Tibial nerve (tissue), 4 donors: ENCODE measurements around the gene HHEX. TPM values are rescaled to one million over a fixed set of nuclear protein-coding genes. Genes with fewer than 3 reads are reported as not detected.

Source experiments
- DNase-seq, 2 donors: peaks; one replicate each; pipeline ENCODE4 v3.0.0-alpha.2; 2019; ENCODE audit warnings: low spot score in 2 of 2
- H3K27ac ChIP-seq, 4 donors: fragments of 200-600 bp; sonication (generic) in 3 of 4; one replicate each; pipeline ENCODE4 v1.5.1; 2017 to 2019; ENCODE audit warnings: mild to moderate bottlenecking in 1 of 4
- H3K27me3 ChIP-seq, 2 donors: fragments of 200-600 bp; sonication (generic) in 1 of 2; one replicate each; pipeline versions ENCODE4 v1.5.1 to v1.6.0; 2017 to 2019
- H3K36me3 ChIP-seq, 3 donors: fragments of 200-600 bp; sonication (generic); one replicate each; pipeline ENCODE4 v1.5.1; 2018 to 2019
- H3K4me1 ChIP-seq, 4 donors: fragments of 200-600 bp; sonication (generic) in 3 of 4; one replicate each; pipeline ENCODE4 v1.5.1; 2017 to 2019
- H3K4me3 ChIP-seq, 4 donors: fragments of 200-600 bp; sonication (generic) in 3 of 4; one replicate each; pipeline ENCODE4 v1.5.1; 2017 to 2019; ENCODE audit warnings: mild to moderate bottlenecking in 1 of 4, moderate library complexity in 1 of 4
- H3K9me3 ChIP-seq, 4 donors: fragments of 200-600 bp; sonication (generic) in 3 of 4; one replicate each; pipeline ENCODE4 v1.5.1; 2017 to 2019
- CTCF ChIP-seq, 5 experiments: fragments of 200-600 bp in 3 of 5; fragments of 450-650 bp in 2 of 5; sonication (generic) in 3 of 5; IDR thresholded peaks; one replicate each; pipeline ENCODE4 v1.5.1; 2016 to 2019; ENCODE audit warnings: antibody characterized with exemption in 5 of 5, mild to moderate bottlenecking in 3 of 5, moderate library complexity in 2 of 5
- EP300 ChIP-seq, 2 donors: sonication (generic); formaldehyde crosslinking; IDR thresholded peaks; one replicate each; pipeline ENCODE4 v1.6.1; 2017; ENCODE audit warnings: antibody characterized with exemption in 2 of 2, mild to moderate bottlenecking in 1 of 2
- POLR2A ChIP-seq, 2 donors: fragments of 450-650 bp; IDR thresholded peaks; one replicate each; pipeline ENCODE4 v1.6.1; 2017; ENCODE audit warnings: antibody characterized with exemption in 2 of 2, mild to moderate bottlenecking in 2 of 2, moderate library complexity in 2 of 2
- WGBS, 2 donors: methylation state at CpG; one replicate each; pipeline ENCODE4 v1.1.5; 2018; 5-methylcytosine and 5-hydroxymethylcytosine counted together
- total RNA-seq, 4 donors: library from RNA; depleted of rRNA; stranded (reverse); fragments of >200 nt; gene quantifications; one replicate each; pipeline ENCODE4 v1.1.0, GENCODE V29; 2016

Gene HHEX
- total RNA-seq, 4 donors from 2014 or later: 6.3 to 16.7 (median 7.5) TPM

GRCh38 chr10:92697663-92698511 lies 8.1 kb downstream of the HHEX start:
- H3K27ac ChIP-seq: no peak overlapping the region
- no peaks in the 10 kb centered on the region for H3K36me3 ChIP-seq
- no peaks in the 10 kb centered on the region for H3K9me3 ChIP-seq
- TF ChIP-seq POLR2A (IDR thresholded peaks at IDR 0.05) (no peak), CTCF (IDR thresholded peaks at IDR 0.05) (no peak), EP300 (IDR thresholded peaks at IDR 0.05) (no peak)
- peaks cover 0 to 23% (median 2%) of the 10 kb centered on the region in 4 donors for H3K4me1 ChIP-seq
- peaks cover 0 to 81% of the 10 kb centered on the region in 2 donors for H3K27me3 ChIP-seq
- H3K4me3 ChIP-seq: no peak overlapping the region
- no peak for DNase-seq
- WGBS, 2 donors: 58 to 70% methylated on average over 7 of the region's 7 CpGs

- Histone ChIP-seq H3K9me3 (no peaks in the 10 kb centered on the region), H3K4me3 (peak overlapping the region in 3 of 4 donors; percentile 37 to 43 (median 42)), H3K27ac (no peak overlapping the region), H3K4me1 (peaks cover 0 to 20% (median 2%) of the 10 kb centered on the region in 4 donors), H3K27me3 (peaks cover 0 to 69% of the 10 kb centered on the region in 2 donors), H3K36me3 (no peaks in the 10 kb centered on the region)
- TF ChIP-seq POLR2A (IDR thresholded peaks at IDR 0.05) (no peak), CTCF (IDR thresholded peaks at IDR 0.05) (no peak), EP300 (IDR thresholded peaks at IDR 0.05) (no peak)
- DNase-seq: no peak
- 2 to 5% methylated on average over 3 of the region's 3 CpGs for WGBS, 2 donors
These were observed 9.4 kb downstream of the HHEX start for GRCh38 chr10:92699193-92699517.

- H3K36me3 ChIP-seq: no peaks in the 10 kb centered on the region
- no peak for DNase-seq
- 2 to 3% methylated on average over 32 of the region's 32 CpGs for whole genome bisulfite sequencing, 2 donors
- TF ChIP-seq POLR2A (IDR thresholded peaks at IDR 0.05) (no peak), EP300 (IDR thresholded peaks at IDR 0.05) (no peak), CTCF (IDR thresholded peaks at IDR 0.05) (no peak)
- H3K27ac ChIP-seq: no peak overlapping the region
- peaks cover 0 to 20% (median 2%) of the 10 kb centered on the region in 4 donors for H3K4me1 ChIP-seq
- peak overlapping the region; percentile 7 to 43 (median 40) for H3K4me3 ChIP-seq
- peaks cover 0 to 63% of the 10 kb centered on the region in 2 donors for H3K27me3 ChIP-seq
- H3K9me3 ChIP-seq: no peaks in the 10 kb centered on the region
These were observed 10.0 kb downstream of the HHEX start for GRCh38 chr10:92699518-92700381.

- Histone ChIP-seq H3K9me3 (no peaks in the 10 kb centered on the region), H3K27ac (no peak overlapping the region), H3K4me1 (peaks cover 0 to 14% (median 2%) of the 10 kb centered on the region in 4 donors), H3K4me3 (no peak overlapping the region), H3K36me3 (no peaks in the 10 kb centered on the region), H3K27me3 (peaks cover 0 to 36% of the 10 kb centered on the region in 2 donors)
- TF ChIP-seq POLR2A (IDR thresholded peaks at IDR 0.05): no peak
- no peak for TF ChIP-seq CTCF (IDR thresholded peaks at IDR 0.05)
- TF ChIP-seq EP300 (IDR thresholded peaks at IDR 0.05): no peak
- 63 to 76% methylated on average over 4 of the region's 4 CpGs for WGBS, 2 donors
- DNase-seq: no peak
These were observed 12.7 kb downstream of the HHEX start for GRCh38 chr10:92702301-92702916.
